SK-N-SH (cell line): ENCODE measurements around the gene C2CD4C. TPM values are rescaled to one million over a fixed set of nuclear protein-coding genes. Genes with fewer than 3 reads are reported as not detected.
"Not testable (repeated sequence)": the region's sequence is repeated elsewhere in the genome, so short reads cannot be mapped to it uniquely, and the experiment has no call there.

Experiments used
- CTCF ChIA-PET: fragments of 300-600, 350-600 bp; formaldehyde crosslinking; extraction: SDS; loops from one replicate; lab custom pipeline; 2021; lab: Yijun Ruan, JAX
- POLR2A ChIA-PET: fragments of 350-600 bp; sonication (Branson Sonifier 250); formaldehyde crosslinking; extraction: SDS; loops from one replicate; lab custom pipeline; 2020; ENCODE audit warnings: antibody characterized with exemption, inconsistent platforms; lab: Yijun Ruan, JAX
- DNase-seq: peaks from one replicate; pipeline ENCODE4 v3.0.0; 2012
- H2AFZ ChIP-seq: fragments of 200-600 bp; sonication (generic); 2 replicates; pipeline ENCODE4 v1.8.1; 2016; ENCODE audit warnings: antibody characterized with exemption, mild to moderate bottlenecking, low read depth
- H3F3A ChIP-seq: fragments of 200-600 bp; sonication (generic); replicated peaks from 2 replicates; pipeline ENCODE3; 2016; ENCODE audit warnings: antibody characterized with exemption, mild to moderate bottlenecking; ENCODE audit not compliant: insufficient read depth
- H3K27ac ChIP-seq, 2 experiments: fragments of 200-500 bp in 1 of 2; fragments of 200-600 bp in 1 of 2; sonication (Bioruptor generic) in 1 of 2; sonication (generic), shearing (Covaris generic) in 1 of 2; 2 replicates each; pipeline versions ENCODE4 v1.5.1 to v1.6.1; 2014 to 2016; ENCODE audit warnings: low read depth in 2 of 2, inconsistent platforms in 1 of 2, low read length in 1 of 2, mild to moderate bottlenecking in 1 of 2, mixed read lengths in 1 of 2
- H3K27me3 ChIP-seq: fragments of 200-600 bp; sonication (generic), shearing (Covaris generic); 2 replicates; pipeline ENCODE4 v1.6.1; 2016; ENCODE audit warnings: mixed run types; ENCODE audit not compliant: insufficient read depth
- H3K36me3 ChIP-seq, 2 experiments: fragments of 200-500 bp in 1 of 2; fragments of 200-600 bp in 1 of 2; sonication (Bioruptor generic) in 1 of 2; sonication (generic) in 1 of 2; replicated peaks in 1 of 2; 2 replicates each; pipeline versions ENCODE3 to v1.5.1; 2014 to 2016; ENCODE audit warnings: low read length in 1 of 2, mild to moderate bottlenecking in 1 of 2; ENCODE audit not compliant: insufficient read depth in 2 of 2, control insufficient read depth in 1 of 2
- H3K4me1 ChIP-seq, 2 experiments: fragments of 200-500 bp in 1 of 2; fragments of 200-600 bp in 1 of 2; sonication (Bioruptor generic) in 1 of 2; sonication (generic), shearing (Covaris generic) in 1 of 2; 2 replicates each; pipeline versions ENCODE4 v1.5.1 to v1.6.1; 2014 to 2016; ENCODE audit warnings: low read depth in 1 of 2, low read length in 1 of 2, mixed run types in 1 of 2; ENCODE audit not compliant: insufficient read depth in 2 of 2, control insufficient read depth in 1 of 2
- H3K4me2 ChIP-seq: fragments of 200-600 bp; sonication (generic), shearing (Covaris generic); 2 replicates; pipeline ENCODE4 v1.6.1; 2017; ENCODE audit warnings: mixed run types
- H3K4me3 ChIP-seq, 2 experiments: fragments of 200-500 bp in 1 of 2; fragments of 200-600 bp in 1 of 2; sonication (Bioruptor generic) in 1 of 2; sonication (generic), shearing (Covaris generic) in 1 of 2; 2 replicates each; pipeline versions ENCODE4 v1.5.1 to v1.8.1; 2014 to 2016; ENCODE audit warnings: low read depth in 2 of 2, inconsistent platforms in 1 of 2, low read length in 1 of 2, mild to moderate bottlenecking in 1 of 2, mixed read lengths in 1 of 2, moderate library complexity in 1 of 2
- H3K79me2 ChIP-seq: fragments of 200-600 bp; sonication (generic); 2 replicates; pipeline ENCODE4 v1.8.1; 2017; ENCODE audit warnings: mild to moderate bottlenecking; ENCODE audit not compliant: insufficient read depth
- H3K9ac ChIP-seq: fragments of 200-600 bp; sonication (generic); 2 replicates; pipeline ENCODE4 v1.6.1; 2017; ENCODE audit warnings: mixed run types
- H3K9me2 ChIP-seq: fragments of 200-600 bp; sonication (generic); 2 replicates; pipeline ENCODE4 v1.6.1; 2017; ENCODE audit warnings: mixed run types
- H3K9me3 ChIP-seq: fragments of 200-600 bp; sonication (generic); 2 replicates; pipeline ENCODE4 v1.6.1; 2017; ENCODE audit warnings: mixed run types, mild to moderate bottlenecking, moderate library complexity
- H4K20me1 ChIP-seq: fragments of 200-600 bp; sonication (generic); 2 replicates; pipeline ENCODE4 v1.6.1; 2017; ENCODE audit warnings: mild to moderate bottlenecking, mixed run types; ENCODE audit not compliant: insufficient read depth
- EZH2phosphoT487 ChIP-seq: fragments of 200-600 bp; sonication (generic); IDR thresholded peaks from 2 replicates; pipeline ENCODE4 v1.6.1; 2017; ENCODE audit warnings: low read depth, mixed run types, mild to moderate bottlenecking, antibody characterized with exemption, moderate library complexity, borderline replicate concordance
- MXI1 ChIP-seq: IDR thresholded peaks from 2 replicates; pipeline ENCODE4 v1.6.1; 2012; ENCODE audit warnings: mild to moderate bottlenecking, low read depth, low read length, improper control_type of control experiment
- NFIC ChIP-seq: IDR thresholded peaks from 2 replicates; pipeline ENCODE4 v1.4.0; 2012; ENCODE audit warnings: borderline replicate concordance
- TAF1 ChIP-seq: IDR thresholded peaks from 2 replicates; pipeline ENCODE4 v1.6.1; 2012; ENCODE audit warnings: low read depth, mild to moderate bottlenecking, low read length, moderate library complexity, borderline replicate concordance
- TCF12 ChIP-seq: IDR thresholded peaks from 2 replicates; pipeline ENCODE4 v1.4.0; 2012
- TEAD4 ChIP-seq: IDR thresholded peaks from 2 replicates; pipeline ENCODE4 v1.4.0; 2012; ENCODE audit warnings: mild to moderate bottlenecking, borderline replicate concordance; ENCODE audit not compliant: insufficient read depth
- USF1 ChIP-seq: IDR thresholded peaks from 2 replicates; pipeline ENCODE4 v1.4.0; 2012; ENCODE audit warnings: low read depth, borderline replicate concordance
- USF2 ChIP-seq: fragments of 150-350 bp; IDR thresholded peaks from 2 replicates; pipeline ENCODE4 v1.6.1; 2017; ENCODE audit warnings: antibody characterized with exemption, low read length, low read depth, borderline replicate concordance
- ZBTB33 ChIP-seq: IDR thresholded peaks from 2 replicates; pipeline ENCODE4 v1.4.0; 2012; ENCODE audit warnings: low read depth, borderline replicate concordance
- WGBS: methylation state at CpG from one replicate; pipeline ENCODE4 v1.1.6; 2017; ENCODE audit warnings: low lambda C conversion rate; 5-methylcytosine and 5-hydroxymethylcytosine counted together
- polyA plus RNA-seq, 3 experiments: library from polyadenylated mRNA; depleted of rRNA; stranded (reverse); fragments of >200 nt; gene quantifications; 2 replicates each; pipeline ENCODE4 v1.2.3, GENCODE V29; 2012

C2CD4C gene
- polyA plus RNA-seq, 1 of the 3 experiments (the other 2 are of a cell fraction): 0.23 TPM

GRCh38 chr19:428149-428548 is 19.2 kb upstream of the C2CD4C start:
- ChIA-PET POLR2A (no interaction called here), CTCF (no interaction called here)
- Histone ChIP-seq H3K27ac (no peak overlapping the region), H4K20me1 (no peaks in the 10 kb centered on the region), H3K4me2 (no peak overlapping the region), H3F3A (no peaks in the 10 kb centered on the region), H3K9me2 (no peaks in the 10 kb centered on the region), H3K9ac (no peak overlapping the region), H3K4me3 (no peak overlapping the region), H3K9me3 (no peaks in the 10 kb centered on the region), H3K27me3 (no peaks in the 10 kb centered on the region), H3K79me2 (no peaks in the 10 kb centered on the region), H3K4me1 (peaks cover 0 to 12% of the 10 kb centered on the region in 2 experiments; a peak in 1 of 4 replicates), H3K36me3 (no peaks in the 10 kb centered on the region), H2AFZ (no peak overlapping the region)
- no peak for DNase-seq
- 80% methylated on average over 15 of the region's 15 CpGs for WGBS
- TF ChIP-seq TEAD4 (no peak), MXI1 (no peak), NFIC (no peak), USF1 (no peak), ZBTB33 (no peak), USF2 (no peak), EZH2phosphoT487 (no peak), TAF1 (no peak), TCF12 (no peak)

- CTCF ChIA-PET: interaction anchor here (1.2 kb wide), 1 partner anchor 68 kb away, joined by 3 read pairs; no protein-coding TSS in a partner anchor
- POLR2A ChIA-PET: interaction anchor here (1.0 to 1.2 kb wide), 2 partner anchors 8 to 26 kb away, joined by 3 to 4 read pairs; no protein-coding TSS in a partner anchor
Observed at GRCh38 chr19:427675-428074, 18.7 kb upstream of the C2CD4C start.

More at GRCh38 chr19:427675-428074, 18.7 kb upstream of the C2CD4C start:
- H3K36me3 ChIP-seq, H3K27ac ChIP-seq, H3K9me3 ChIP-seq, H2AFZ ChIP-seq, H3K4me2 ChIP-seq, H4K20me1 ChIP-seq, H3K79me2 ChIP-seq, H3K9me2 ChIP-seq, H3K4me3 ChIP-seq, DNase-seq, H3F3A ChIP-seq, H3K27me3 ChIP-seq, H3K9ac ChIP-seq: not testable (repeated sequence)
- WGBS: 51% methylated on average over 18 of the region's 19 CpGs
- peaks cover 0 to 12% of the 10 kb centered on the region in 2 experiments; a peak in 1 of 4 replicates for H3K4me1 ChIP-seq
